Spinal cord (tissue), 10 donors: ENCODE data around the gene OR13J1. TPM values are rescaled to one million over a fixed set of nuclear protein-coding genes. Genes with fewer than 3 reads are reported as not detected.

Experiments used
- DNase-seq, 6 donors: peaks; one replicate each; pipeline versions ENCODE4 v3.0.0 to v3.0.0-alpha.2; 2013 to 2015; ENCODE audit warnings: low spot score in 6 of 6, low read depth in 4 of 6
- H3K27ac ChIP-seq: one replicate; pipeline ENCODE4 v1.5.1; 2013; ENCODE audit warnings: low read depth, low read length, control low read depth
- H3K27me3 ChIP-seq: one replicate; pipeline ENCODE4 v1.6.1; 2013; ENCODE audit warnings: low read length; ENCODE audit not compliant: control insufficient read depth, insufficient read depth
- H3K36me3 ChIP-seq: one replicate; pipeline ENCODE4 v1.6.1; 2013; ENCODE audit warnings: low read length; ENCODE audit not compliant: control insufficient read depth, insufficient read depth
- H3K4me1 ChIP-seq: one replicate; pipeline ENCODE4 v1.6.1; 2013; ENCODE audit warnings: low read length; ENCODE audit not compliant: control insufficient read depth, insufficient read depth
- H3K4me3 ChIP-seq: one replicate; pipeline ENCODE4 v1.5.1; 2013; ENCODE audit warnings: low read depth, low read length, control low read depth
- H3K9me3 ChIP-seq: one replicate; pipeline ENCODE4 v1.6.1; 2013; ENCODE audit warnings: low read length; ENCODE audit not compliant: control insufficient read depth, insufficient read depth
- WGBS: methylation state at CpG from one replicate; pipeline ENCODE4 v1.1.5; 2013; ENCODE audit warnings: missing lambda C conversion rate; ENCODE audit not compliant: insufficient coverage; 5-methylcytosine and 5-hydroxymethylcytosine counted together
- polyA plus RNA-seq, 2 donors: library from polyadenylated mRNA; unstranded; fragments of 120-200 nt; gene quantifications; one replicate each; pipeline ENCODE4 v1.2.1, GENCODE V29; 2013; ENCODE audit not compliant: insufficient read length in 2 of 2
- total RNA-seq, 2 donors: library from RNA; depleted of rRNA in 1 of 2; stranded (reverse); fragments of 120-200 nt in 1 of 2; fragments of >200 nt in 1 of 2; gene quantifications; one replicate each; pipeline versions ENCODE4 v1.2.3 to v1.2.4, GENCODE V29; 2013 to 2014
- donor health status: healthy.

The OR13J1 gene
- total and polyA plus RNA-seq, 4 donors, result 0.10 to 0.35 TPM; not detected in 2

DNA sequence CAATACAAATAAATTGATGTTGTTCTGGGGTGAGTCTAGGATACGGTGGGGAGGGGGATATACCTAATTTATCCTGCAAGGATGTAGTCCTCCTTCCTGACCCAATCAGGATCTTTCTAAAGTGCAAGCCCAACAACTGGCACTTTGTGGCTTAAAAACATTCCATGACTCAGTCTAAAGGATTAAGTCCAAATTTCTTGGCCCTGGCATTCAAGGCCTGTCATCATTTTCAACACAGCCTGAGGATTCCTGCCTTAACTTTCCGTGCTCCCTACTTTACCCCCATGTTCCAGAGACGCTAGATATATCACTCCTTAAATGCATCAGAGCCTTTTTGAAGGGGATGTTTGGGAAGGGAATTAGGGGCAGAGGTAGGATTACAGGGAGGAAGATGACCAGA lies 42.7 kb downstream of the OR13J1 start:
- DNase-seq, result no peak
- H3K36me3 ChIP-seq, result no peaks in the 10 kb centered on the region
- H3K4me1 ChIP-seq, result peaks cover 22% of the 10 kb centered on the region
- no CpG with 5 or more reads among the region's 3 CpGs for WGBS
- H3K27me3 ChIP-seq, result no peaks in the 10 kb centered on the region
- no peak overlapping the region for H3K4me3 ChIP-seq
- H3K27ac ChIP-seq, result no peak overlapping the region
- no peaks in the 10 kb centered on the region for H3K9me3 ChIP-seq

GRCh38 chr9:35826071-35826701 lies 44.0 kb downstream of the OR13J1 start:
- H3K27ac ChIP-seq, result no peak overlapping the region

DNA sequence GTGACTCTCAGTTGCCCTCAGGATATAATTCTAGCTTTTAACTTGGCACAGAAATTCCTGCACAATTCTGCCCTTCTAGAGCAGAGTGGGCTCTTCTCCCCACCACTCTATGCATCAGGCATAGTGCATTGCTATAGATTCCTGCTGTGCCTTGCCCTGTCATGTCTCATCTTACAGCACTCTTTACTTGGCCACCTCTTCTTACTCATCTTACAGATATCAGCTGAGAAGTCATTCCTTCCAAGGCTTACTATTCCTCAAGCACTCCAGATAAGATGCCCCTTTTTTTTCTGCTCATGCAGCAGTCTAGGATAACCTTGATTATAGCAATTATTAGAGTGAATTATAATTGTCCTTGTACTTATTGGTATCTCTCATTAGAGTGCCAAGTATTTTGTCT lies 47.3 kb downstream of the OR13J1 start:
- Histone ChIP-seq H3K36me3 (no peaks in the 10 kb centered on the region), H3K4me1 (no peaks in the 10 kb centered on the region), H3K4me3 (no peak overlapping the region), H3K27me3 (no peaks in the 10 kb centered on the region), H3K27ac (no peak overlapping the region), H3K9me3 (no peaks in the 10 kb centered on the region)
- no peak for DNase-seq

More at GRCh38 chr9:35826071-35826701, 44.0 kb downstream of the OR13J1 start:
- H3K9me3 ChIP-seq, result no peaks in the 10 kb centered on the region
- H3K27me3 ChIP-seq, result no peaks in the 10 kb centered on the region
- no peak overlapping the region for H3K4me3 ChIP-seq
- DNase-seq, result peak in 3 of 6 donors; percentile 17 to 72 (median 67)
- H3K4me1 ChIP-seq, result peaks cover 22% of the 10 kb centered on the region
- H3K36me3 ChIP-seq, result no peaks in the 10 kb centered on the region
- 51% methylated on average over 4 of the region's 4 CpGs for WGBS

GRCh38 chr9:35820076-35820475 lies 50.1 kb downstream of the OR13J1 start:
- Histone ChIP-seq H3K4me3 (no peak overlapping the region), H3K27me3 (no peaks in the 10 kb centered on the region), H3K27ac (no peak overlapping the region), H3K36me3 (no peaks in the 10 kb centered on the region), H3K4me1 (no peaks in the 10 kb centered on the region), H3K9me3 (no peaks in the 10 kb centered on the region)
- DNase-seq, result no peak

Other genes with a start within 250 kb of the OR13J1 start
- gene SIT1, start 219.5 kb downstream of the OR13J1 start, total RNA-seq, result not detected
- gene SIT1, start 219.5 kb downstream of the OR13J1 start, polyA plus RNA-seq, result under 1 TPM in 1 of 2 donors, not detected in 1; 0.36 TPM
- over 10,000 TPM; 17,832 to 50,424 TPM for gene RMRP, start 212.4 kb downstream of the OR13J1 start, total RNA-seq
- 1 to 10 TPM in 1 of 2 donors, not detected in 1; 1.8 TPM for gene RMRP, start 212.4 kb downstream of the OR13J1 start, polyA plus RNA-seq
- gene CCDC107, start 212.1 kb downstream of the OR13J1 start, total RNA-seq, result 10 to 100 TPM in 1 of 2 donors, 1 to 10 TPM in 1; 8.3 to 26.6 TPM
- 10 to 100 TPM; 34.6 to 38.2 TPM for gene CCDC107, start 212.1 kb downstream of the OR13J1 start, polyA plus RNA-seq
- gene ARHGEF39, start 205.2 kb downstream of the OR13J1 start, total RNA-seq, result 1 to 10 TPM in 1 of 2 donors, under 1 TPM in 1; 0.79 to 1.5 TPM
- gene ARHGEF39, start 205.2 kb downstream of the OR13J1 start, polyA plus RNA-seq, result 1 to 10 TPM; 3.2 to 4.5 TPM
- 1 to 10 TPM in 1 of 2 donors, not detected in 1; 3.1 TPM for gene CA9, start 196.5 kb downstream of the OR13J1 start, total RNA-seq
- gene CA9, start 196.5 kb downstream of the OR13J1 start, polyA plus RNA-seq, result under 1 TPM; 0.38 to 0.96 TPM
- gene TPM2, start 180.5 kb downstream of the OR13J1 start, total RNA-seq, result 100 to 1,000 TPM in 1 of 2 donors, 10 to 100 TPM in 1; 29.6 to 191 TPM
- gene TPM2, start 180.5 kb downstream of the OR13J1 start, polyA plus RNA-seq, result 100 to 1,000 TPM in 1 of 2 donors, 10 to 100 TPM in 1; 76.6 to 117 TPM
- 100 to 1,000 TPM in 1 of 2 donors, 10 to 100 TPM in 1; 73.7 to 135 TPM for gene TLN1, start 138.2 kb downstream of the OR13J1 start, total RNA-seq
- gene TLN1, start 138.2 kb downstream of the OR13J1 start, polyA plus RNA-seq, result 10 to 100 TPM; 75.5 to 90.5 TPM
- gene CREB3, start 137.7 kb downstream of the OR13J1 start, total RNA-seq, result 10 to 100 TPM; 29.6 to 48.2 TPM
- gene CREB3, start 137.7 kb downstream of the OR13J1 start, polyA plus RNA-seq, result 10 to 100 TPM; 50.7 to 53.6 TPM
- 10 to 100 TPM; 46.9 to 74.4 TPM for gene GBA2, start 121.2 kb downstream of the OR13J1 start, total RNA-seq
- gene GBA2, start 121.2 kb downstream of the OR13J1 start, polyA plus RNA-seq, result 100 to 1,000 TPM; 109 to 131 TPM
- 10 to 100 TPM; 12.7 to 21.2 TPM for gene RGP1, start 121.1 kb downstream of the OR13J1 start, total RNA-seq
- gene RGP1, start 121.1 kb downstream of the OR13J1 start, polyA plus RNA-seq, result 10 to 100 TPM; 21.9 to 23.5 TPM
- under 1 TPM in 1 of 2 donors, not detected in 1; 0.77 TPM for gene MSMP, start 116.1 kb downstream of the OR13J1 start, total RNA-seq
- gene MSMP, start 116.1 kb downstream of the OR13J1 start, polyA plus RNA-seq, result 1 to 10 TPM in 1 of 2 donors, not detected in 1; 1.6 TPM
- 10 to 100 TPM; 15.0 to 24.9 TPM for gene NPR2, start 78.8 kb downstream of the OR13J1 start, total RNA-seq
- 10 to 100 TPM; 36.9 to 39.5 TPM for gene NPR2, start 78.8 kb downstream of the OR13J1 start, polyA plus RNA-seq
- gene SPAG8, start 58.1 kb downstream of the OR13J1 start, total RNA-seq, result 10 to 100 TPM in 1 of 2 donors, 1 to 10 TPM in 1; 4.2 to 54.4 TPM
- gene SPAG8, start 58.1 kb downstream of the OR13J1 start, polyA plus RNA-seq, result 10 to 100 TPM; 12.7 to 16.5 TPM
- 10 to 100 TPM; 16.3 to 57.5 TPM for gene HINT2, start 55.4 kb downstream of the OR13J1 start, total RNA-seq
- gene HINT2, start 55.4 kb downstream of the OR13J1 start, polyA plus RNA-seq, result 10 to 100 TPM; 39.4 to 43.4 TPM
- under 1 TPM in 1 of 2 donors, not detected in 1; 0.06 TPM for gene FAM221B, start 41.7 kb downstream of the OR13J1 start, total RNA-seq
- gene FAM221B, start 41.7 kb downstream of the OR13J1 start, polyA plus RNA-seq, result under 1 TPM; 0.41 to 0.73 TPM
- 1 to 10 TPM; 7.3 to 10.0 TPM for gene TMEM8B, start 41.2 kb downstream of the OR13J1 start, total RNA-seq
- gene TMEM8B, start 41.2 kb downstream of the OR13J1 start, polyA plus RNA-seq, result 10 to 100 TPM; 58.1 to 58.8 TPM
- 1 to 10 TPM in 1 of 2 donors, not detected in 1; 1.6 TPM for gene HRCT1, start 35.8 kb upstream of the OR13J1 start, total RNA-seq
- gene HRCT1, start 35.8 kb upstream of the OR13J1 start, polyA plus RNA-seq, result 1 to 10 TPM in 1 of 2 donors, under 1 TPM in 1; 0.81 to 1.2 TPM
- under 1 TPM; 0.69 to 0.77 TPM for gene SPAAR, start 39.1 kb upstream of the OR13J1 start, total RNA-seq
- 1 to 10 TPM; 1.6 to 1.8 TPM for gene SPAAR, start 39.1 kb upstream of the OR13J1 start, polyA plus RNA-seq
- not detected for gene OR2S2, start 87.8 kb upstream of the OR13J1 start, total RNA-seq
- not detected for gene OR2S2, start 87.8 kb upstream of the OR13J1 start, polyA plus RNA-seq
- gene RECK, start 166.5 kb upstream of the OR13J1 start, total RNA-seq, result 10 to 100 TPM; 19.2 to 19.4 TPM
- gene RECK, start 166.5 kb upstream of the OR13J1 start, polyA plus RNA-seq, result 10 to 100 TPM; 10.9 to 15.4 TPM